IMR-90 (cell line): ENCODE data around the gene RAB42. TPM values are rescaled to one million over a fixed set of nuclear protein-coding genes. Genes with fewer than 3 reads are reported as not detected.

Experiments
- ATAC-seq: fragments of 200-7000 bp; cut with Tn5 transposase; 2 replicates; pipeline ENCODE4 v1.9.1; 2020; ENCODE audit warnings: low read depth, mild to moderate bottlenecking, moderate library complexity
- BruUV-seq: library from RNA; stranded (reverse); fragments of 400-500 nt; replicated peaks from 2 replicates; lab custom pipeline; 2021; lab: Mats Ljungman, UMichigan
- CTCF ChIA-PET: fragments of 300-600 bp; formaldehyde crosslinking; extraction: SDS; loops from one replicate; lab custom pipeline; 2021; ENCODE audit warnings: antibody characterized with exemption; lab: Yijun Ruan, JAX
- POLR2A ChIA-PET: fragments of 300-600 bp; sonication (Branson Sonifier 250); formaldehyde crosslinking; loops from one replicate; lab custom pipeline; 2022; ENCODE audit warnings: antibody characterized with exemption; ENCODE audit not compliant: unreplicated experiment; lab: Charles Lee
- DNase-seq: peaks from one replicate; pipeline ENCODE4 v3.0.0; 2013
- H2AFZ ChIP-seq: replicated peaks from 2 replicates; pipeline ENCODE3; 2013; ENCODE audit warnings: low read length, mild to moderate bottlenecking; ENCODE audit not compliant: poor library complexity
- H2AK5ac ChIP-seq: 2 replicates; pipeline ENCODE4 v1.6.1; 2013; ENCODE audit warnings: low read depth, low read length, inconsistent platforms
- H2AK9ac ChIP-seq: replicated peaks from 2 replicates; pipeline ENCODE3; 2013; ENCODE audit warnings: mild to moderate bottlenecking, low read depth, low read length, moderate library complexity; ENCODE audit not compliant: poor library complexity
- H2BK120ac ChIP-seq: 2 replicates; pipeline ENCODE4 v1.6.1; 2013; ENCODE audit warnings: low read depth, low read length, inconsistent platforms
- H2BK15ac ChIP-seq: 3 replicates; pipeline ENCODE4 v1.6.1; 2013; ENCODE audit warnings: low read depth, low read length, inconsistent platforms
- H2BK20ac ChIP-seq: 2 replicates; pipeline ENCODE4 v1.6.1; 2013; ENCODE audit warnings: low read depth, mild to moderate bottlenecking, inconsistent platforms, low read length, moderate library complexity
- H2BK5ac ChIP-seq: 2 replicates; pipeline ENCODE4 v1.6.1; 2013; ENCODE audit warnings: mild to moderate bottlenecking, low read depth, low read length, inconsistent platforms; ENCODE audit not compliant: poor library complexity, severe bottlenecking
- H3K14ac ChIP-seq: replicated peaks from 2 replicates; pipeline ENCODE4 v1.6.1; 2013; ENCODE audit warnings: low read depth, low read length, inconsistent platforms
- H3K18ac ChIP-seq: 2 replicates; pipeline ENCODE4 v1.6.1; 2013; ENCODE audit warnings: low read depth, low read length, control low read depth
- H3K23ac ChIP-seq: 2 replicates; pipeline ENCODE4 v1.6.1; 2013; ENCODE audit warnings: low read depth, low read length, inconsistent platforms
- H3K27ac ChIP-seq: 2 replicates; pipeline ENCODE4 v1.5.1; 2013; ENCODE audit warnings: mild to moderate bottlenecking, control low read depth, low read length; ENCODE audit not compliant: insufficient read depth
- H3K27me3 ChIP-seq: 2 replicates; pipeline ENCODE4 v1.6.1; 2013; ENCODE audit warnings: low read length; ENCODE audit not compliant: control insufficient read depth, insufficient read depth
- H3K36me3 ChIP-seq: 2 replicates; pipeline ENCODE4 v1.6.1; 2013; ENCODE audit warnings: low read length, mixed read lengths; ENCODE audit not compliant: control insufficient read depth, insufficient read depth
- H3K4ac ChIP-seq: 2 replicates; pipeline ENCODE4 v1.6.1; 2013; ENCODE audit warnings: low read depth, low read length, inconsistent platforms
- H3K4me1 ChIP-seq: 2 replicates; pipeline ENCODE4 v1.6.1; 2013; ENCODE audit warnings: low read length, mixed read lengths; ENCODE audit not compliant: control insufficient read depth, insufficient read depth
- H3K4me2 ChIP-seq: 2 replicates; pipeline ENCODE4 v1.6.1; 2013; ENCODE audit warnings: low read depth, mild to moderate bottlenecking, control low read depth, low read length, moderate library complexity
- H3K4me3 ChIP-seq: 2 replicates; pipeline ENCODE4 v1.5.1; 2013; ENCODE audit warnings: low read depth, mild to moderate bottlenecking, control low read depth, low read length, moderate library complexity; ENCODE audit not compliant: insufficient read depth
- H3K56ac ChIP-seq: 2 replicates; pipeline ENCODE4 v1.6.1; 2013; ENCODE audit warnings: low read length, inconsistent platforms; ENCODE audit not compliant: insufficient read depth; ENCODE audit errors: extremely low read depth
- H3K79me1 ChIP-seq, 2 experiments: 2 replicates each; pipeline ENCODE4 v1.6.1; 2013; ENCODE audit warnings: low read length in 2 of 2, inconsistent platforms in 1 of 2, low read depth in 1 of 2
- H3K9ac ChIP-seq: 2 replicates; pipeline ENCODE4 v1.6.1; 2013; ENCODE audit warnings: low read depth, low read length, control low read depth
- H3K9me1 ChIP-seq: 2 replicates; pipeline ENCODE4 v1.6.1; 2013; ENCODE audit warnings: low read length, inconsistent platforms; ENCODE audit not compliant: insufficient read depth
- H3K9me3 ChIP-seq: 2 replicates; pipeline ENCODE4 v1.6.1; 2013; ENCODE audit warnings: low read length; ENCODE audit not compliant: control insufficient read depth, insufficient read depth
- H4K20me1 ChIP-seq: 2 replicates; pipeline ENCODE4 v1.6.1; 2013; ENCODE audit warnings: low read length, inconsistent platforms; ENCODE audit not compliant: insufficient read depth
- H4K5ac ChIP-seq: 2 replicates; pipeline ENCODE4 v1.6.1; 2013; ENCODE audit warnings: mild to moderate bottlenecking, low read depth, low read length, control low read depth
- H4K8ac ChIP-seq, 2 experiments: 2 replicates each; pipeline ENCODE4 v1.6.1; 2013; ENCODE audit warnings: low read depth in 2 of 2, low read length in 2 of 2, control low read depth in 1 of 2, inconsistent platforms in 1 of 2
- H4K91ac ChIP-seq: 2 replicates; pipeline ENCODE4 v1.6.1; 2013; ENCODE audit warnings: low read depth, low read length, inconsistent platforms; ENCODE audit not compliant: insufficient read depth
- BHLHE40 ChIP-seq: fragments of 150-350 bp; IDR thresholded peaks from 2 replicates; pipeline ENCODE4 v1.6.1; 2016; ENCODE audit warnings: mild to moderate bottlenecking, low read depth, low read length
- CHD1 ChIP-seq: IDR thresholded peaks from 2 replicates; pipeline ENCODE4 v1.6.1; 2012; ENCODE audit warnings: low read depth, low read length, improper control_type of control experiment
- ELK1 ChIP-seq: fragments of 150-350 bp; IDR thresholded peaks from 2 replicates; pipeline ENCODE4 v1.6.1; 2016; ENCODE audit warnings: low read depth, mild to moderate bottlenecking, low read length, moderate library complexity, borderline replicate concordance
- FOS ChIP-seq: fragments of 150-350 bp; IDR thresholded peaks from 2 replicates; pipeline ENCODE4 v1.6.1; 2016; ENCODE audit warnings: low read depth, low read length
- MAFK ChIP-seq: IDR thresholded peaks from 2 replicates; pipeline ENCODE4 v1.6.1; 2012; ENCODE audit warnings: low read depth, low read length, improper control_type of control experiment
- MAZ ChIP-seq: IDR thresholded peaks from 2 replicates; pipeline ENCODE4 v1.6.1; 2012; ENCODE audit warnings: low read depth, mild to moderate bottlenecking, low read length, improper control_type of control experiment, moderate library complexity, borderline replicate concordance
- MXI1 ChIP-seq: IDR thresholded peaks from 2 replicates; pipeline ENCODE4 v1.6.1; 2012; ENCODE audit warnings: low read depth, mild to moderate bottlenecking, low read length, moderate library complexity, borderline replicate concordance
- NFE2L2 ChIP-seq: fragments of 150-350 bp; IDR thresholded peaks from 2 replicates; pipeline ENCODE4 v1.6.1; 2016; ENCODE audit warnings: low read depth, mild to moderate bottlenecking, low read length
- POLR2A ChIP-seq: IDR thresholded peaks from 2 replicates; pipeline ENCODE4 v1.6.1; 2012; ENCODE audit warnings: mild to moderate bottlenecking, low read depth, low read length
- RAD21 ChIP-seq: IDR thresholded peaks from 2 replicates; pipeline ENCODE4 v1.6.1; 2012; ENCODE audit warnings: low read length, improper control_type of control experiment
- RCOR1 ChIP-seq: IDR thresholded peaks from 2 replicates; pipeline ENCODE4 v1.6.1; 2012; ENCODE audit warnings: mild to moderate bottlenecking, low read length, improper control_type of control experiment; ENCODE audit not compliant: insufficient replicate concordance
- RFX5 ChIP-seq: IDR thresholded peaks from 2 replicates; pipeline ENCODE4 v1.8.0; 2012; ENCODE audit warnings: low read depth, mild to moderate bottlenecking, low read length, moderate library complexity
- SMC3 ChIP-seq: fragments of 150-350 bp; IDR thresholded peaks from 2 replicates; pipeline ENCODE4 v1.6.1; 2016; ENCODE audit warnings: low read depth, mild to moderate bottlenecking, antibody characterized with exemption, low read length, moderate library complexity
- USF2 ChIP-seq: fragments of 150-350 bp; IDR thresholded peaks from 2 replicates; pipeline ENCODE4 v1.6.1; 2017; ENCODE audit warnings: mild to moderate bottlenecking, antibody characterized with exemption, low read length, low read depth
- WGBS, 2 experiments: methylation state at CpG; one replicate each; pipeline versions ENCODE4 v1.1.5 to v1.1.7; 2013; ENCODE audit warnings: missing lambda C conversion rate in 2 of 2; ENCODE audit not compliant: insufficient read length in 1 of 2; ENCODE audit errors: extremely low coverage in 2 of 2; 5-methylcytosine and 5-hydroxymethylcytosine counted together
- dilution Hi-C: fragments of 300-500 bp; cut with HindIII; formaldehyde crosslinking; loops from one replicate; pipeline ENCODE4 v1.14.3; 2018; ENCODE audit warnings: low sequenced_read_pairs; ENCODE audit not compliant: unreplicated experiment
- in situ Hi-C: fragments of 300-500 bp; cut with MboI; formaldehyde crosslinking; loops from 3 replicates; pipeline ENCODE4 v1.14.3; 2019; ENCODE audit warnings: low sequenced_read_pairs, inconsistent platforms, mixed read lengths
- intact Hi-C: fragments of 100-400 bp; cut with micrococcal nuclease; formaldehyde crosslinking; loops from 2 replicates; pipeline ENCODE4 v1.10.0; 2022
- polyA plus RNA-seq, 3 experiments: library from polyadenylated mRNA; depleted of rRNA; stranded (reverse); fragments of >200 nt; gene quantifications; 2 replicates each; pipeline ENCODE4 v1.2.3, GENCODE V29; 2012; ENCODE audit warnings: low replicate concordance in 1 of 3
- total RNA-seq: library from RNA; depleted of rRNA; stranded (reverse); fragments of >200 nt; gene quantifications from 2 replicates; pipeline ENCODE4 v1.2.3, GENCODE V29; 2012
- TF ChIP-seq, protein P1 (sequence below): conservative IDR thresholded peaks from 2 replicates; pipeline ENCODE4 v1.5.1; 2012; ENCODE audit warnings: mild to moderate bottlenecking, low read depth, low read length, improper control_type of control experiment

RAB42 gene
- total and polyA plus RNA-seq, 2 of the 4 experiments (the other 2 are of a cell fraction), result 0.77 to 0.90 TPM

DNA sequence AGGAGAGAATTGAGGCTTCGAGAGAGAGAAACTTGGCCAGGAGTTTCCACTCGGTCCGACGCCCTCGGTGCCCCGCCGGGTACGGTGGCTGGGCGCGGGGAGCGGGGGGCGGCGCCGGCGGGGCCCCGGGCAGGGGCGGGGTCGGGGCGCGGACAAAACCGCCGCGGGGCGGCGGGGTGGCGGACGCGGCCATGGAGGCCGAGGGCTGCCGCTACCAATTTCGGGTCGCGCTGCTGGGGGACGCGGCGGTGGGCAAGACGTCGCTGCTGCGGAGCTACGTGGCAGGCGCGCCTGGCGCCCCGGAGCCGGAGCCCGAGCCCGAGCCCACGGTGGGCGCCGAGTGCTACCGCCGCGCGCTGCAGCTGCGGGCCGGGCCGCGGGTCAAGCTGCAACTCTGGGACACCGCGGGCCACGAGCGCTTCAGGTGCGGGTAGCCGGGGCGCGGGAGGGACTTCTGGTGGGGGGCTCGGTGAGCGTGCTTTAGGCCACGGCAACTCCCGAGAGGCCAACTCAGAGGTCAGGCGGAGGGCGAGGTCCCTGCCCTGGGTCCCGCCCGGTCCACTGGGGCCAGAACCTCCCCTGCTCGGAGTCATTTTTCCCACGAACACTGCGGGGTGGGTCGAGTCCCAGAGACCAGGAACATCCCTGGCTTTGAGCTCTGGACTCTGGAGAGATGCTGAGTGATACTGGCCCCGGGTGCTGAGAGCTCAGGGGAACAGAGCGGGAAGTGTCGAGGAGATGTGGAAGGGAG lies 431 bp downstream of the RAB42 start:
- Histone ChIP-seq H3K56ac (no peak overlapping the region), H3K79me1 (no peaks in the 10 kb centered on the region), H3K27me3 (no peaks in the 10 kb centered on the region), H3K4ac (peak overlapping the region; percentile 35; the same call in 1 of the 2 replicates), H2AK5ac (no peak overlapping the region; the same call in 1 of the 2 replicates), H4K5ac (no peak overlapping the region; the same call in 1 of the 2 replicates), H3K27ac (no peak overlapping the region), H2AK9ac (peak overlapping the region; percentile 91), H3K4me3 (peak overlapping the region; percentile 40), H3K23ac (peak overlapping the region; percentile 85), H3K9me3 (no peaks in the 10 kb centered on the region), H2BK20ac (no peak overlapping the region), H4K91ac (no peak overlapping the region), H2BK5ac (no peak overlapping the region), H3K18ac (no peak overlapping the region), H3K9ac (peak overlapping the region; percentile 44), H3K14ac (peak overlapping the region; percentile 59; the same call in 1 of the 2 replicates), H3K4me1 (peaks cover 6% of the 10 kb centered on the region), H3K36me3 (no peaks in the 10 kb centered on the region), H2AFZ (peak overlapping the region; percentile 86), H3K4me2 (peak overlapping the region; percentile 87), H3K9me1 (peaks cover 3% of the 10 kb centered on the region), H4K20me1 (no peaks in the 10 kb centered on the region), H2BK15ac (no peak overlapping the region), H4K8ac (peak overlapping the region; percentile 51 to 77; a peak in 2 of 4 replicates), H2BK120ac (peak overlapping the region; percentile 64)
- BruUV-seq, result no TSS peak
- in situ Hi-C loops (no loop called here), intact Hi-C loops (no loop called here), dilution Hi-C loops (no loop called here)
- ChIA-PET POLR2A (no interaction called here), CTCF (no interaction called here)
- WGBS, 2 experiments, result 15% methylated on average over 21 of the region's 81 CpGs; no CpG with 5 or more reads in 1 of the 2 experiments
- DNase-seq (no peak), ATAC-seq (peak; percentile 77)
- TF ChIP-seq MXI1 (no peak), ELK1 (no peak), MAZ (no peak), BHLHE40 (no peak), FOS (no peak), CHD1 (no peak), RCOR1 (no peak), SMC3 (no peak), NFE2L2 (no peak), MAFK (no peak), USF2 (no peak), RFX5 (no peak), RAD21 (no peak), POLR2A (no peak)
- TF ChIP-seq, protein P1, sequence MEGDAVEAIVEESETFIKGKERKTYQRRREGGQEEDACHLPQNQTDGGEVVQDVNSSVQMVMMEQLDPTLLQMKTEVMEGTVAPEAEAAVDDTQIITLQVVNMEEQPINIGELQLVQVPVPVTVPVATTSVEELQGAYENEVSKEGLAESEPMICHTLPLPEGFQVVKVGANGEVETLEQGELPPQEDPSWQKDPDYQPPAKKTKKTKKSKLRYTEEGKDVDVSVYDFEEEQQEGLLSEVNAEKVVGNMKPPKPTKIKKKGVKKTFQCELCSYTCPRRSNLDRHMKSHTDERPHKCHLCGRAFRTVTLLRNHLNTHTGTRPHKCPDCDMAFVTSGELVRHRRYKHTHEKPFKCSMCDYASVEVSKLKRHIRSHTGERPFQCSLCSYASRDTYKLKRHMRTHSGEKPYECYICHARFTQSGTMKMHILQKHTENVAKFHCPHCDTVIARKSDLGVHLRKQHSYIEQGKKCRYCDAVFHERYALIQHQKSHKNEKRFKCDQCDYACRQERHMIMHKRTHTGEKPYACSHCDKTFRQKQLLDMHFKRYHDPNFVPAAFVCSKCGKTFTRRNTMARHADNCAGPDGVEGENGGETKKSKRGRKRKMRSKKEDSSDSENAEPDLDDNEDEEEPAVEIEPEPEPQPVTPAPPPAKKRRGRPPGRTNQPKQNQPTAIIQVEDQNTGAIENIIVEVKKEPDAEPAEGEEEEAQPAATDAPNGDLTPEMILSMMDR, result no peak
